ENCODE data around the gene SPATC1L. TPM values are rescaled to one million over a fixed set of nuclear protein-coding genes. Genes with fewer than 3 reads are reported as not detected.

Gene SPATC1L
- total and polyA plus RNA-seq, 7 donors: 1.9 to 6.0 (median 3.9) TPM

GRCh38 chr21:46119637-46120271, 64.5 kb downstream of the SPATC1L start:
- DNase-seq (peak in 1 of 2 donors; percentile 40), ATAC-seq (no peak)
- Histone ChIP-seq H3K36me3 (ENCODE audit: insufficient read depth in 1 of 2, low read depth in 1 of 2) (peaks cover 0 to 52% of the 10 kb centered on the region in 2 donors), H3K9me3 (no peaks in the 10 kb centered on the region), H3K4me3 (no peak overlapping the region), H3K27ac (no peak overlapping the region), H3K4me1 (no peaks in the 10 kb centered on the region), H3K27me3 (ENCODE audit: insufficient read depth in 3 of 3, low read length in 2 of 3) (peaks cover 0 to 9% (median 0%) of the 10 kb centered on the region in 3 donors)
- 78 to 90% (median 85%) methylated on average over 10 to 14 of the region's 14 CpGs for WGBS, 3 donors
- intact Hi-C loops (cut with DNase I): no loop called here
- TF ChIP-seq CTCF (IDR thresholded peaks at IDR 0.05): no peak

- intact Hi-C loops (cut with DNase I): no loop called here
- peaks cover 0 to 9% (median 0%) of the 10 kb centered on the region in 3 donors for H3K27me3 ChIP-seq (ENCODE audit: insufficient read depth in 3 of 3, low read length in 2 of 3)
- H3K9me3 ChIP-seq: no peaks in the 10 kb centered on the region
- no peak overlapping the region for H3K4me3 ChIP-seq
- H3K36me3 ChIP-seq (ENCODE audit: insufficient read depth in 1 of 2, low read depth in 1 of 2): peaks cover 0 to 57% of the 10 kb centered on the region in 2 donors
- no peak overlapping the region for H3K27ac ChIP-seq
- H3K4me1 ChIP-seq: no peaks in the 10 kb centered on the region
- 92 to 95% (median 94%) methylated on average over 11 to 12 of the region's 12 CpGs for WGBS, 3 donors
- DNase-seq (peak; percentile 12 to 40), ATAC-seq (no peak)
- no peak for TF ChIP-seq CTCF (IDR thresholded peaks at IDR 0.05)
These were observed 65.1 kb downstream of the SPATC1L start for GRCh38 chr21:46119144-46119636.

GRCh38 chr21:46118316-46119143, 65.7 kb downstream of the SPATC1L start:
- no peaks in the 10 kb centered on the region for H3K4me1 ChIP-seq
- H3K27me3 ChIP-seq (ENCODE audit: insufficient read depth in 3 of 3, low read length in 2 of 3): peaks cover 0 to 9% (median 0%) of the 10 kb centered on the region in 3 donors
- no peak for TF ChIP-seq CTCF (IDR thresholded peaks at IDR 0.05)
- no peak overlapping the region for H3K27ac ChIP-seq
- H3K36me3 ChIP-seq (ENCODE audit: insufficient read depth in 1 of 2, low read depth in 1 of 2): peaks cover 0 to 62% of the 10 kb centered on the region in 2 donors
- WGBS, 3 donors: 91 to 93% (median 92%) methylated on average over 27 of the region's 27 CpGs
- ATAC-seq (no peak), DNase-seq (peak in 1 of 2 donors; percentile 52)
- intact Hi-C loops (cut with DNase I): no loop called here
- H3K9me3 ChIP-seq: no peaks in the 10 kb centered on the region
- no peak overlapping the region for H3K4me3 ChIP-seq

GRCh38 chr21:46117586-46118315, 66.5 kb downstream of the SPATC1L start:
- WGBS, 3 donors: 81 to 83% (median 81%) methylated on average over 25 to 29 of the region's 29 CpGs

More at GRCh38 chr21:46117586-46118315, 66.5 kb downstream of the SPATC1L start:
- H3K27me3 ChIP-seq (ENCODE audit: insufficient read depth in 3 of 3, low read length in 2 of 3): peaks cover 0 to 9% (median 0%) of the 10 kb centered on the region in 3 donors
- no peak overlapping the region for H3K27ac ChIP-seq
- no peaks in the 10 kb centered on the region for H3K9me3 ChIP-seq
- no peaks in the 10 kb centered on the region for H3K4me1 ChIP-seq
- DNase-seq (peak in 1 of 2 donors; percentile 36), ATAC-seq (no peak)
- intact Hi-C loops (cut with DNase I): no loop called here
- no peak for TF ChIP-seq CTCF (IDR thresholded peaks at IDR 0.05)
- H3K36me3 ChIP-seq (ENCODE audit: insufficient read depth in 1 of 2, low read depth in 1 of 2): peaks cover 0 to 66% of the 10 kb centered on the region in 2 donors
- H3K4me3 ChIP-seq: no peak overlapping the region

Data from psoas muscle (tissue), 8 donors.